Large intestine (tissue), 3 donors: ENCODE results near the gene ZNF664. TPM values are rescaled to one million over a fixed set of nuclear protein-coding genes. Genes with fewer than 3 reads are reported as not detected.

Experiments
- DNase-seq, 2 donors: peaks; one replicate each; pipeline versions ENCODE4 v3.0.0 to v3.0.0-alpha.2; 2013
- H3K27ac ChIP-seq: one replicate; pipeline ENCODE4 v1.5.1; 2013; ENCODE audit warnings: low read length
- H3K27me3 ChIP-seq: 2 replicates; pipeline ENCODE4 v1.6.1; 2013; ENCODE audit warnings: low read length; ENCODE audit not compliant: control insufficient read depth, insufficient read depth
- H3K36me3 ChIP-seq: 2 replicates; pipeline ENCODE4 v1.6.1; 2013; ENCODE audit warnings: low read length; ENCODE audit not compliant: control insufficient read depth, insufficient read depth
- H3K4me1 ChIP-seq: one replicate; pipeline ENCODE4 v1.6.1; 2013; ENCODE audit warnings: low read length; ENCODE audit not compliant: control insufficient read depth, insufficient read depth
- H3K4me3 ChIP-seq: one replicate; pipeline ENCODE4 v1.5.1; 2013; ENCODE audit warnings: low read length
- H3K9me3 ChIP-seq: one replicate; pipeline ENCODE4 v1.6.1; 2013; ENCODE audit warnings: mild to moderate bottlenecking, low read depth, low read length, moderate library complexity; ENCODE audit not compliant: control insufficient read depth
- WGBS: methylation state at CpG from one replicate; pipeline ENCODE4 v1.1.5; 2013; ENCODE audit warnings: low lambda C conversion rate; ENCODE audit not compliant: insufficient coverage; 5-methylcytosine and 5-hydroxymethylcytosine counted together
- polyA plus RNA-seq: library from polyadenylated mRNA; unstranded; fragments of 120-200 nt; gene quantifications from one replicate; pipeline ENCODE4 v1.2.1, GENCODE V29; 2013

Gene ZNF664
- polyA plus RNA-seq, 1 donor = 138 TPM

DNA sequence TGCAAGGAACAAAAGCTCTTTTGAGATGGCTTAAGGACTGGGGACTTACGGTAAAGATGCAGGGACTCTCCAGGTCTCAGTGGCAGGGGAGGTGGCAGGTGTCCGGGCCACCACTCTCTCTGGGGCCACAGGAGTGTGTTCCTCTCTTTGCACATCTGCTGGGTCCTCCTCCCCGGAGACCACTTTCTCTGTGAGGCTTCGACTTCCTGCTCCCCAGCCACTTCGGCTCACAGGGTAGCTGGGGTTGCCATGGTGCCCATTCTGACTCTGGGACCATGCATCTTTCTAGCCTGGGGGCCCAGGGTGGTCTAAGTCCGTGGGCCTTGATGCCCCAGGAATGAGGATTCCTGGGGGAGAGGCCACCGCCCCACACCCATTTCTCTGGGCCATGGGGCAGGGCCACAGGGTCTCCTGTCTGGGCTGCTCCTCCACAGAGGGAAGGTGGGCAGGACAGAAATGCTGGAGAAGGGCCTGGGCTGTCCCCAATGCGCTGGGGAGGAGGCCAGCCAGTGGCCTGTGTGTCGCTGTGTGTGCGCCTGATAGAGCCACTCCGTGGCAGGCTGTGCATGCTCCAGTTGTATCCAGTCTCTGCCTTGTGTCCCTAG, 38.9 kb upstream of the ZNF664 start:
- no peaks in the 10 kb centered on the region for H3K27me3 ChIP-seq
- H3K4me1 ChIP-seq = no peaks in the 10 kb centered on the region
- WGBS = no CpG with 5 or more reads among the region's 11 CpGs
- peaks cover 4% of the 10 kb centered on the region for H3K9me3 ChIP-seq
- DNase-seq = no peak
- no peak overlapping the region for H3K27ac ChIP-seq
- H3K4me3 ChIP-seq = no peak overlapping the region
- peaks cover 21% of the 10 kb centered on the region for H3K36me3 ChIP-seq

DNA sequence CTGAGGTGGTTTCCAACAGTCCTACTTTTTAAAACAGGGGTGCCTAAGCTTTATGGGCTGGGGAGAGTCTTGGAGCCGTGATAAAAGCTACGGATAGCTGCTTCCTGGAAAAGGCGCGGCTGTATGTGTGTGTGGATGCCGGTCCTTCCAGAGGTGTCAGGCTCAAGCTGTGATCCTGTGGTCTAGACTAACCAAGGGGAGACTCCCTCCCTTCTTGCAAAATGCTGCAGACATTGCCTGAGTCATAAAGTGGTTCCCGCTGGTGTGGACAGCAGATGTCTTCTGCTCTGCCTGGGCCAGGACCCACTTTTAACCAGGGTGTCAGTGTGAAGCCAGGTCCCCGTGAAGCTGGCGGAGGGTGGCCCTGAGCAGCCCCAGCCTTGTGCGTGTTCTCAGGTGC, 38.2 kb upstream of the ZNF664 start:
- Histone ChIP-seq H3K4me1 (no peaks in the 10 kb centered on the region), H3K36me3 (peaks cover 25% of the 10 kb centered on the region), H3K27me3 (no peaks in the 10 kb centered on the region), H3K27ac (no peak overlapping the region), H3K9me3 (peaks cover 4% of the 10 kb centered on the region), H3K4me3 (no peak overlapping the region)
- DNase-seq = no peak
- no CpG with 5 or more reads among the region's 9 CpGs for WGBS

DNA sequence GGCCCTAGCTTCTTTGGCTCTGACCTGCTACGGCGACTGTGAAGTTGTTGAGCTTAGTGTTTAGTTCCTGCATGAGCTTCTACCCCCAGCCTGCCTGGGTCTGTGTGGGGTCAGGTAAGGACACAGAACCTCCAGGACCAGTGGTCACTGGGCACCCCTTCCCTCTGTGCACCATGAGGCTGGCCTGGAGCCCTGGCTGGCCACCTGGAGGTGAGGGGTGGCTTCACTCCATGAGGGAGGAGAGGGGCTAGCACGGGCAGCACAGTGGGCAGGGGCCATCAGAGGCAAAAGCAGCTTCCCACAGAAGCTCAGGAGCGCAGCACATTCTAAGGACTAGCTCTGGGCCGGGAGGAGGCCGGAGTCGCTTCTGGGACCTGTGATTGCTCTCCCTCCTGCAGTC, 37.1 kb upstream of the ZNF664 start:
- peaks cover 33% of the 10 kb centered on the region for H3K36me3 ChIP-seq
- WGBS = 90% methylated on average over 2 of the region's 7 CpGs

DNA sequence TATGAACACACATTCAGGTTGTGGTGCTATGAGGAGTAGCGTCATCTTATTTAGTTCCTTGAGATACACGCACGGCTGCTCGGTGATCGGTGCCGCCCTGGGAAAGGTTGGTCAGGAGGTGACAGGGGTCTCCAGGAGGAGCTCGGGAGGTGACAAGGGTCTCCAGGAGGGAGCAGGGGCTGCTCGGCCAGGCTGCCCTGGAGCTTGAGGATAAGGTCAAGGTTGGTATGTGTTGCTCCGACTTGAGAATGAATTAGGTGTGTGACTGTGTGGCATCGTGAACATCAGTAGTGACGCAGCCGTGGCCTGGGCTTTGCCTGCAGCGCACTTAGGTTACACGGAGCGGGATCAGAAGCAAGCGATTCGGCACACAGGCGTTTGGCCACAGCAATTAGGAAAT, 36.5 kb upstream of the ZNF664 start:
- no peak for DNase-seq
- WGBS = no CpG with 5 or more reads among the region's 18 CpGs
- peaks cover 4% of the 10 kb centered on the region for H3K9me3 ChIP-seq
- H3K27me3 ChIP-seq = no peaks in the 10 kb centered on the region
- H3K4me1 ChIP-seq = no peaks in the 10 kb centered on the region
- no peak overlapping the region for H3K27ac ChIP-seq
- H3K36me3 ChIP-seq = peaks cover 38% of the 10 kb centered on the region
- H3K4me3 ChIP-seq = no peak overlapping the region

More for the DNA sequence above, 37.1 kb upstream of the ZNF664 start:
- Histone ChIP-seq H3K4me1 (no peaks in the 10 kb centered on the region), H3K4me3 (no peak overlapping the region), H3K27ac (no peak overlapping the region), H3K27me3 (no peaks in the 10 kb centered on the region), H3K9me3 (peaks cover 4% of the 10 kb centered on the region)
- DNase-seq = no peak

DNA sequence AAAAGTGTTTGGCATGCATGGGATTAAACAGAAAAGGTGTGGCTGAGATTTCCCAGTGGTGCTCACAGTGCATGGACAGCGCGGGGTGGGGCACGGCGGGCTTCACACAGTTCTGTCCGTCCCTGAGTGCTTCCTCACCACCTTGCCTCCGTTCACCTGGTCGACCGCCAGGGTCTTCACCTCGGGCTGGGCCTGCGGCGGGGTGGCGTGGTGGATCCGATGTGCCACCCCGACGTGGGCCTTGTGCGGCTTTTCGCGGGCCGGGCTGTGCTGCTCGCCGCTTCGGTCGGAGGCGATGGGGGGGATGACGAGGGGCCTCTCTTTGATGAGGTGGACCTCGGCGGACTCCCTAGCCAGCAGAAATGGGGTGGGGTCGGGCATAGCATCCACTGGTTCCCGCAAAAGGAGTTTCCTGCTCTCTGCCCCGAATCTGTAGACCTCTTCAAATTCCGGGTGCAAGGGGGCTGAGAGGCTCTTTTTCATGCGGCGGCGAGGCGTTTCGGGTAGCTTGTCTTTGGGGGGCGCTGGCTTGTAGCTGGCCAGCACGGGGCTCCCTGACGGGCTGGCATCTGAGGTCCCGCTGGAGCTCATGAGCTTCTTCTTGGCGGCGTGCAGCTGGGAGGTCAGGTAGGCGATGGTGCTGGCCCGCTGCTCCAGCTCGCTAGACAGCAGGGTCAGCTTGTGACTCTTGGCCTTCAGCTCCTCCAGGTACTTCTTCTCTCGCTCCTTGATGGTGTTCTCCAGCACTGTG, 35.9 kb upstream of the ZNF664 start:
- Histone ChIP-seq H3K9me3 (peaks cover 11% of the 10 kb centered on the region), H3K27ac (no peak overlapping the region), H3K36me3 (peaks cover 45% of the 10 kb centered on the region), H3K27me3 (no peaks in the 10 kb centered on the region), H3K4me1 (no peaks in the 10 kb centered on the region), H3K4me3 (no peak overlapping the region)
- DNase-seq = no peak
- no CpG with 5 or more reads among the region's 46 CpGs for WGBS

DNA sequence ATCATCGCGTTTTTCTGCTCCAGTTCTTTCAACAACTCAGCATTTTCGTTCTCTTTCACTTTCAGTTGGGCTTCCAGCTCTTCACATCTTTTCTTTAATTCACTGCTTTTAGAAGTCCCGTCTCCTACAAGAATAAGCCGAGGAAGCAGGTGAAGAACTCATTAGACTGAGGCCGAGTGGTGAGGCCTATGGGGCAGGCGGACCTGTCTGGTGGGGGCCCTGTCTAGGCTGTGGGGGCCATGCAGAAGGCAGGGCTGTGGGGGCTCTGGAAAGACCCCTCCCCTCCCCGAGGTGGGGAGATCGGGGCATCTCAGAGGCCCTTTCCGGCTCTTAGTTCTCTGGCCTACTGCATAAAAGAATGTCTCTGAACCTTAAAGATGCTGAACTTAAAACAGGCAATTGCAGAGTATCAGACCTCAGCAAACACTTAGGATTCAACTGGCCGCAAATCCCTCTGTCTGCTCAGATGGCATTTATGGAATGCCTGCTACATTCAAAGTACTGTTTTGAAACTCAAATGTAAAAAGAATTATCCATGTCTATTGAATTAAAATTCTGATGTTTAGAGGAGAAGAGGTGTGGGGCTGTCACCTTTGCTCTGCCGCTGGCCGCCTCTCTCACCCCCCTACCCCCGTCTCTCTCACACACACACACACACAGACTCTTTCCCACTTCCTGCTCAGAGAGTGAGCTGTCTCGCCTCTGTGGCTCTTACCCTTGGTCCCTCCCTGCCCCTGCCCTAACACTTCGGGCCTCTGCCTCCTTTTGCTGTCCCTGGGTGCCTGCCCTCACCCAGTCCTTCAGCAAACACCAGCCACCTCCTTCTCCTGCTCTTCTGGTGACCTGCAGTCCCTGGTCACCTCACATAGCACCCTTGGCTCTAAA, 35.1 kb upstream of the ZNF664 start:
- WGBS = 95% methylated on average over 4 of the region's 16 CpGs
- peaks cover 13% of the 10 kb centered on the region for H3K9me3 ChIP-seq
- no peaks in the 10 kb centered on the region for H3K4me1 ChIP-seq
- peaks cover 52% of the 10 kb centered on the region for H3K36me3 ChIP-seq
- DNase-seq = no peak
- H3K27me3 ChIP-seq = no peaks in the 10 kb centered on the region
- no peak overlapping the region for H3K27ac ChIP-seq
- no peak overlapping the region for H3K4me3 ChIP-seq

DNA sequence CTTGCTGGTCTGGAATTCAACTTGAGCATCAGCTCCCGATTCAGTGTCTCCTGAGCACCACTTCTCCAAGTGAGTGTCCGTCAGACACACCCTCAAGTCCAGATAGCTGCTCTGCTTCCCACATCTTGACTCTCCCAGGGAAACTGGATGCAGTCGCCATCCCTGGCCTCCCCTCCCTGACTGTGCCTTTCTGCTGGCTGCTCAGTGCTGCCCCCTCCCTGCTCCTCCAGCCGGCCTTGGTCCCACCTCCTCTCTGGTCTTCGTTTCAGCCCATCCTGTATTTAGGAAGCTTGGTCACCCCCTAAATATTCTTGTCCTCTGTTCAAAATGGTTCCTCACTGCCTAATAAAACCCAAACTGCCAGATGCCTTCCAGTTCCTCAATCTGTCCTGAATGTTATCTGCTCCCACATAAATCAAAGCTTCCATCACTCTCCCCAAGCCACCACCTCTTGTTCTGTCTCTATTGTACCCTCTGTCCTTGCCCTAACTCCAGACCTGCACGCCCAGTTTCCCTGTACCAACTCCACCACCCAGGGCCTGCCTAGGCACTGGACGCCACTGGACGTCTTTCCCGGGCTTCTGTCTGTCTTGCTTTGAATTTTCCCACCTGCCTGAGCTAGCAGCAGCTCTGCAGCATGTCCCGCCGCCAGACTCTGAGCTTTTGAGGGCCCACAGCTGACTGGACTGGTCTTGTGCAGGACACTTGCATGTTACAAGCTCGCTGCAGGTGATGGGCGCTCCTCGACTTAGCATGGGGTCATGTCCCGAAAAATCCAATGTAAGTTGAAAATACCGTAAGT, 34.1 kb upstream of the ZNF664 start:
- DNase-seq = no peak
- peaks cover 61% of the 10 kb centered on the region for H3K36me3 ChIP-seq
- no peaks in the 10 kb centered on the region for H3K4me1 ChIP-seq
- no peak overlapping the region for H3K4me3 ChIP-seq
- H3K9me3 ChIP-seq = peaks cover 13% of the 10 kb centered on the region
- H3K27ac ChIP-seq = no peak overlapping the region
- WGBS = 47% methylated on average over 2 of the region's 16 CpGs
- no peaks in the 10 kb centered on the region for H3K27me3 ChIP-seq

DNA sequence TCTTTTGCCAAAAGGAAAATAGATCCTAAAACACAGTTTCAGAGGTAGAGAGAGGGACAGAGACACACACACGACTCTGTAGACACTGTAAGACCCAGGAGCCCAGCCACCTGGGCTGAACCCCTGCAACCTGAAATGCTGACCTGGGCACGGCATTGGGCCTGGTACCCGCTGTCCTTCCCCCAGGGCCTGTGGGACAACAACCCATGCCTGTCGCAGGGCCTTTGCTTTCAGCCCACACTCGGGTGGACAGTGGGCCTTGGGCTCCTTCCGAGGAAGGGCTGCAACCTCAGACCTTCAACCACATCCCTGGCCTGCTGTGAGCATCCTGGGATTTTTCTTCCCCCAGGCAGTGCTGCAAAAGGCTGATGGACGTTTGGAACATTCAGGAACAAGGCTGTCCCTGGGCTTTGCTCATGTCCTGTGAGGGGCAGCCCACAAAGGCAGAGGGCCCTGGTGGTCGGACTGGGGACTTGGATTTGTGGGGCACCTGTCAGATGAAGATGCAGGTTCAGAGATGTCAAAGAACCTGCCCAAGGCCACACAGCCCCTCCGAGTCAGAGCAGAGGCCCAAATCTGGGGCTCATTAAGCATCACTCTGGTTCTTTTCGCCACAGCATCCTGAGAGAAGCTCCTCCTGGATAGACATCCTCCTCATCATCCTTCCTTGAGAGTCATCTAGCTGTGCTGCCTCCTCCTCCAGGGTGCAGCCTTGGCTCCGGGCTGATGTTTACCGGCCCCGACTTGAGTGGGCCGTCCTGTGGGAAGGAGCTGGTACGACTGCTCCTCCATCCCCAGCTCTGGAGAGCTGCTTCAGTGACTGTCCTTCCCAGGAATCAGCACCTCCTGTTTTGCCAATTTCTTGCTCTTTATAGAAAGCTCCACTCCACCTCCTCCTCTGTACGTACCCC, 33.0 kb upstream of the ZNF664 start:
- no peak overlapping the region for H3K27ac ChIP-seq
- no peak overlapping the region for H3K4me3 ChIP-seq
- H3K4me1 ChIP-seq = no peaks in the 10 kb centered on the region
- peaks cover 69% of the 10 kb centered on the region for H3K36me3 ChIP-seq
- no peak for DNase-seq
- H3K9me3 ChIP-seq = peaks cover 13% of the 10 kb centered on the region
- WGBS = no CpG with 5 or more reads among the region's 16 CpGs
- H3K27me3 ChIP-seq = no peaks in the 10 kb centered on the region

DNA sequence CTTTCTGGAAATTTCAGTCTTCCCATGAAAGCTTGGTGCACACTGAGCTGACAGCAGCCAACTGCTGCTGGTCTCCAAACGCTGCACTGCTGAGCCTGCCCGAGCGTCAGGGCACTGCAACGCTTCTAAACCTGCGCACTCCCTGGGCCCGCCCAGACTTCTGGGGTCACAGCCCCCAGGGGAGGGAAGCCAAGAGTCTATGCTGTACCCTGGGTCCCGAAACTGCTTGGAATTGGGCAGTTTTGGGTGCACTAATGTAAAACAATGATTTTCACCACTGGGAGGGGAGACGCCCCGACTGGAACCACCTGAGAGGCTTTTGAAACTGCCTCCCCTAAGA, 32.4 kb upstream of the ZNF664 start:
- peaks cover 75% of the 10 kb centered on the region for H3K36me3 ChIP-seq
- DNase-seq = no peak
- 100% methylated on average over 1 of the region's 9 CpGs for WGBS
- no peak overlapping the region for H3K4me3 ChIP-seq
- H3K4me1 ChIP-seq = no peaks in the 10 kb centered on the region
- no peaks in the 10 kb centered on the region for H3K27me3 ChIP-seq
- peaks cover 13% of the 10 kb centered on the region for H3K9me3 ChIP-seq
- no peak overlapping the region for H3K27ac ChIP-seq
